ENCODE measurements around the gene FAM184B. TPM values are rescaled to one million over a fixed set of nuclear protein-coding genes. Genes with fewer than 3 reads are reported as not detected.

Gene FAM184B
- total RNA-seq, 1 experiment from 2014 or later, result 0.09 TPM

DNA sequence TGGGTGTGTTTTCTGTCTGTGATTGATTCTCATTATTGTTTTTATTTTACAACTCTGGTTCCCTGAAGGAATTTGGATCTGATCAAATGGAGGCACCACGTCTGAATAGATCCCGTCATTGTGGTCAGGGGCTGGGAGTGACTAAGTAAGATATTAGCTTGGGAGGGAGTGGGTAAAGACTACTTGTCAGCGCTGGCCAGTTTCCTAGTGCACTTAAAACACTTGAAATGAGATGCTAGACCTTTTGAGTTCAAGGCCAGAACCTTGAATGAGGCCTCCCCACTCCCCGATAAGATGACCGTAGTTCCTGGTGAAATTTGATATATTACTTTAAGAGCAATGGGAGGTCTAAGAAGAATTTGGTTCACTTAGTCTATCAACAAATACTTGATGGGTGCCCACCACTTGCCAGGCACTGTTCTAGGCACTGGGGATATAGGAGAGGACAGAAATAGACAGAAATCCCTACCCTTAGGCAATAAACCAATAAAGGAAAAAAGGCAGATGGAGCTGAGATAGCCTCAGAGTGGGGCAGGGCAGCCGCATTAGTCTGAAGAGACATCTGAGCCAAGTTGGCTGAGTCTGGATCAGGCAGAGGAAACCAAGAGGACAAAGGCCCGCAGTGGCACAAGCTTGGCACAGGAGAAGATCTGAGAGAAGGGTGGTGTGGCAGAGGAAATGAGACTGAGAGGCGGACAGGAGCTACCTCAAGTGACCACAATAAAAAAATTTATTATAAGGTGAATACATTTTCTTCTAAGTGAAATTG, 11.8 kb downstream of the FAM184B start:
- H3K4me3 Mint-ChIP-seq, result no peak overlapping the region
- Histone ChIP-seq H4K91ac (ENCODE audit: insufficient read length, low read depth, low read length) (no peak overlapping the region), H3K4me2 (ENCODE audit: insufficient read depth, insufficient read length, low read length) (no peak overlapping the region), H2BK20ac (ENCODE audit: low read depth, low read length, poor library complexity, severe bottlenecking) (no peak overlapping the region), H2BK15ac (ENCODE audit: low read depth, low read length) (no peak overlapping the region), H3T11ph (ENCODE audit: low read length) (no peak overlapping the region), H3K18ac (ENCODE audit: insufficient read length, low read depth, low read length) (no peak overlapping the region), H2AK5ac (ENCODE audit: insufficient read length, low read length) (no peak overlapping the region), H3K79me1 (ENCODE audit: insufficient read depth, low read depth, low read length, poor library complexity, severe bottlenecking) (no peaks in the 10 kb centered on the region), H3K4me1 (ENCODE audit: insufficient read depth, low read length) (no peaks in the 10 kb centered on the region), H4K20me1 (ENCODE audit: control insufficient read depth, insufficient read depth, insufficient read length) (no peaks in the 10 kb centered on the region), H2BK5ac (ENCODE audit: insufficient read length, low read length) (no peak overlapping the region), H2BK120ac (ENCODE audit: low read depth, low read length, poor library complexity, severe bottlenecking) (no peak overlapping the region), H3K9me3 (ENCODE audit: control insufficient read depth, low read depth, low read length) (peaks cover 4% of the 10 kb centered on the region), H3K79me2 (ENCODE audit: insufficient read depth, low read length) (no peaks in the 10 kb centered on the region), H3K56ac (ENCODE audit: insufficient read length, low read depth, low read length) (no peak overlapping the region), H2AFZ (ENCODE audit: low read length) (no peak overlapping the region), H3K27me3 (ENCODE audit: insufficient read depth, low read length) (no peaks in the 10 kb centered on the region), H3K27ac (ENCODE audit: insufficient read length, low read depth, low read length) (no peak overlapping the region), H2BK12ac (ENCODE audit: insufficient read length, low read depth, low read length) (no peak overlapping the region), H4K8ac (replicated peaks; ENCODE audit: insufficient read length, low read depth, low read length) (no peak overlapping the region), H3K23me2 (ENCODE audit: insufficient read length, low read depth, low read length, poor library complexity, severe bottlenecking) (no peaks in the 10 kb centered on the region), H4K5ac (ENCODE audit: insufficient read length, low read depth, low read length) (no peak overlapping the region), H3K4ac (ENCODE audit: low read depth, low read length) (no peak overlapping the region), H3K23ac (ENCODE audit: insufficient read length, low read depth, low read length) (no peak overlapping the region), H3K14ac (ENCODE audit: insufficient read depth, low read length) (no peak overlapping the region), H3K9ac (ENCODE audit: extremely low read depth, insufficient read length, low read length) (no peak overlapping the region)
- no peaks in the 10 kb centered on the region for H3K4me1 Mint-ChIP-seq
- no peaks in the 10 kb centered on the region for H3K27me3 Mint-ChIP-seq (ENCODE audit: low read depth)
- H3K9me3 Mint-ChIP-seq, result peaks cover 15 to 20% of the 10 kb centered on the region in 2 experiments; a peak in 4 of 5 replicates
- peaks cover 0 to 11% (median 8%) of the 10 kb centered on the region in 3 experiments; a peak in 2 of 7 replicates for H3K36me3 Mint-ChIP-seq (ENCODE audit: insufficient read depth in 1 of 3, low read depth in 3 of 3)
- WGBS (ENCODE audit: extremely low coverage, insufficient read length, low lambda C conversion rate), result no CpG with 5 or more reads among the region's 8 CpGs
- peak overlapping the region in 1 of 3 experiments; percentile 60; a peak in 2 of 7 replicates for H3K27ac Mint-ChIP-seq
- no peak for DNase-seq
- TF ChIP-seq, protein P1, sequence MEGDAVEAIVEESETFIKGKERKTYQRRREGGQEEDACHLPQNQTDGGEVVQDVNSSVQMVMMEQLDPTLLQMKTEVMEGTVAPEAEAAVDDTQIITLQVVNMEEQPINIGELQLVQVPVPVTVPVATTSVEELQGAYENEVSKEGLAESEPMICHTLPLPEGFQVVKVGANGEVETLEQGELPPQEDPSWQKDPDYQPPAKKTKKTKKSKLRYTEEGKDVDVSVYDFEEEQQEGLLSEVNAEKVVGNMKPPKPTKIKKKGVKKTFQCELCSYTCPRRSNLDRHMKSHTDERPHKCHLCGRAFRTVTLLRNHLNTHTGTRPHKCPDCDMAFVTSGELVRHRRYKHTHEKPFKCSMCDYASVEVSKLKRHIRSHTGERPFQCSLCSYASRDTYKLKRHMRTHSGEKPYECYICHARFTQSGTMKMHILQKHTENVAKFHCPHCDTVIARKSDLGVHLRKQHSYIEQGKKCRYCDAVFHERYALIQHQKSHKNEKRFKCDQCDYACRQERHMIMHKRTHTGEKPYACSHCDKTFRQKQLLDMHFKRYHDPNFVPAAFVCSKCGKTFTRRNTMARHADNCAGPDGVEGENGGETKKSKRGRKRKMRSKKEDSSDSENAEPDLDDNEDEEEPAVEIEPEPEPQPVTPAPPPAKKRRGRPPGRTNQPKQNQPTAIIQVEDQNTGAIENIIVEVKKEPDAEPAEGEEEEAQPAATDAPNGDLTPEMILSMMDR (conservative IDR thresholded peaks at IDR 0.05), result no peak
